SK-N-SH treated with all-trans-retinoic acid at 6 μM for 48 hours (cell line): Measurements from ENCODE around the gene CFAP65.

Experiments
- ATAC-seq: fragments of 200-7000 bp; cut with Tn5 transposase; 3 replicates; pipeline ENCODE4 v1.9.1; 2020; ENCODE audit warnings: mild to moderate bottlenecking, moderate library complexity
- BACH2 ChIP-seq: fragments of 250-450 bp; sonication (Bioruptor Pico); IDR thresholded peaks from 2 replicates; pipeline ENCODE4 v1.9.0; 2021; ENCODE audit warnings: mild to moderate bottlenecking, borderline replicate concordance
- CSDC2 ChIP-seq: fragments of 250-450 bp; sonication (Bioruptor Pico); IDR thresholded peaks from 2 replicates; pipeline ENCODE4 v1.5.0; 2020; ENCODE audit warnings: mild to moderate bottlenecking, moderate library complexity
- CSRNP3 ChIP-seq: fragments of 250-450 bp; sonication (Bioruptor Pico); IDR thresholded peaks from 2 replicates; pipeline ENCODE4 v1.5.1; 2021; ENCODE audit warnings: mild to moderate bottlenecking, moderate library complexity
- ESRRG ChIP-seq: fragments of 250-450 bp; sonication (Bioruptor Pico); IDR thresholded peaks from 2 replicates; pipeline ENCODE4 v1.6.1; 2021; ENCODE audit warnings: mild to moderate bottlenecking
- ISL1 ChIP-seq: fragments of 250-450 bp; sonication (Bioruptor Pico); IDR thresholded peaks from 2 replicates; pipeline ENCODE4 v2.1.2; 2022; ENCODE audit warnings: mild to moderate bottlenecking, moderate library complexity
- OSR1 ChIP-seq: fragments of 250-450 bp; sonication (Bioruptor Pico); IDR thresholded peaks from 2 replicates; pipeline ENCODE4 v1.8.0; 2022; ENCODE audit warnings: moderate library complexity, mild to moderate bottlenecking, inconsistent platforms
- POU6F1 ChIP-seq: fragments of 250-450 bp; sonication (Bioruptor Pico); IDR thresholded peaks from 2 replicates; pipeline ENCODE4 v1.8.0; 2021; ENCODE audit warnings: low read depth, mild to moderate bottlenecking, moderate library complexity, borderline replicate concordance
- PPARA ChIP-seq: fragments of 250-450 bp; sonication (Bioruptor Pico); IDR thresholded peaks from 2 replicates; pipeline ENCODE4 v1.5.0; 2020; ENCODE audit warnings: mild to moderate bottlenecking, borderline replicate concordance
- SNAI2 ChIP-seq: fragments of 250-450 bp; sonication (Bioruptor Pico); IDR thresholded peaks from 2 replicates; pipeline ENCODE4 v1.5.0; 2020; ENCODE audit warnings: mild to moderate bottlenecking, moderate library complexity
- TCF4 ChIP-seq: fragments of 250-450 bp; sonication (Bioruptor Pico); IDR thresholded peaks from 2 replicates; pipeline ENCODE4 v1.8.0; 2021; ENCODE audit warnings: mild to moderate bottlenecking, moderate library complexity, borderline replicate concordance
- ZC3H10 ChIP-seq: fragments of 250-450 bp; sonication (Bioruptor Pico); IDR thresholded peaks from 2 replicates; pipeline ENCODE4 v1.5.1; 2021; ENCODE audit warnings: mild to moderate bottlenecking, moderate library complexity
- ZNF8 ChIP-seq: fragments of 450-650 bp; formaldehyde crosslinking; IDR thresholded peaks from 2 replicates; pipeline ENCODE4 v1.5.0; 2020; ENCODE audit warnings: mild to moderate bottlenecking, moderate library complexity
- TF ChIP-seq, protein P1 (sequence below): fragments of 250-450 bp; sonication (Bioruptor Pico); IDR thresholded peaks from 2 replicates; pipeline ENCODE4 v1.5.1; 2020; ENCODE audit warnings: low read depth, mild to moderate bottlenecking, moderate library complexity
- TF ChIP-seq, protein P2 (sequence below): fragments of 250-450 bp; sonication (Bioruptor Pico); IDR thresholded peaks from 2 replicates; pipeline ENCODE4 v1.5.0; 2020; ENCODE audit warnings: mild to moderate bottlenecking, moderate library complexity

CFAP65 gene

DNA sequence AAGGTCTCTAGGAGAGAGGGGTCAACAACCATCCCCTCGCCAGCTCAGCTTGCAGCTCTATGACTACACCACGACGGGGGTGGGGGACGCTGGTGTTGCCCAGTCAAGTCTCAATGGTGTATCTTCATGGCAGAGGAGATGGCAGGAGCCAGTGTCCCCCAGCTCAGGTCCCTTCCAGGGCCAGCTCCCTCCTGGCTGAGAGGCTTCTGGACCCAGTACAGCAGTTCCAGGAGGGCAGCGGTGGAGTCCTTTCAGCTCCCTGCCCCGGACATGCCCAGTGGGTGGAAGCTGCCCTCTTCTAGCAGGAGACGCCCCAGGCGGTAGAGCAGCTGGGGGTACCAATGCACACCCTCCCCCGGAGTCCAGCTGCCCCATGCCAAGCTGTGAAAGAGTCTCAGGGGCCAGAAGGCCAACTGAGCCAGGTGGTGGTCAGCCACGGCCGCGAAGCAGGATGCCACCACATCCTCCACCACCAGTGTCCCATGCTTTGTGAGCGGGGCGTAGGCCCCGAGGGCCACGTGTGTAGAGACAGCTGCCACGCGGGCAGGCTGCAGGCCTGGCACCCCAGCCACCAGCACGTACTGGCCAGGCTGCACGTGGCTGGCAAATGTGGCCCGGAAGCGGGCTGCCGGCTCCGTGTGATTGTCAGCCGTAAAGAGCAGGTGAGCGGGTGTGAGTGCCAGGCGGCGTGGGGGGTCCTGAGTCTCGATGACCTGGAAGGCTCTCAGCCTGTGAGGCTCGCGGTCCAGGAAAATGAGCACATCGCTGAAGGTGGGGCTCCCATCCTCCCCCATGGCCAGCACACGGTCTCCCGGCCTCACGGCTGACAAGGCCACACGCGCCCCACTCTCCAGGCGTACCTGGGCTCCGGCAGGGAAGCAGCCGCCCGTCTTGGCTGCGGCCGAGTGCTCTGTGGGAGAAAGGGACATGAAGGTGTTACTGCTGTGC is 13.9 kb upstream of the CFAP65 start:
- TF ChIP-seq CSRNP3 (CRISPR knock-in tag), result no peak
- TF ChIP-seq ESRRG, result no peak
- TF ChIP-seq BACH2, result no peak
- no peak for TF ChIP-seq ISL1 (CRISPR knock-in tag)
- TF ChIP-seq, protein P1, sequence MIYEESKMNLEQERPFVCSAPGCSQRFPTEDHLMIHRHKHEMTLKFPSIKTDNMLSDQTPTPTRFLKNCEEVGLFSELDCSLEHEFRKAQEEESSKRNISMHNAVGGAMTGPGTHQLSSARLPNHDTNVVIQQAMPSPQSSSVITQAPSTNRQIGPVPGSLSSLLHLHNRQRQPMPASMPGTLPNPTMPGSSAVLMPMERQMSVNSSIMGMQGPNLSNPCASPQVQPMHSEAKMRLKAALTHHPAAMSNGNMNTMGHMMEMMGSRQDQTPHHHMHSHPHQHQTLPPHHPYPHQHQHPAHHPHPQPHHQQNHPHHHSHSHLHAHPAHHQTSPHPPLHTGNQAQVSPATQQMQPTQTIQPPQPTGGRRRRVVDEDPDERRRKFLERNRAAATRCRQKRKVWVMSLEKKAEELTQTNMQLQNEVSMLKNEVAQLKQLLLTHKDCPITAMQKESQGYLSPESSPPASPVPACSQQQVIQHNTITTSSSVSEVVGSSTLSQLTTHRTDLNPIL (CRISPR knock-in tag), result no peak
- no peak for ATAC-seq

GRCh38 chr2:219049282-219049681 is 8.0 kb upstream of the CFAP65 start:
- no peak for TF ChIP-seq PPARA (CRISPR knock-in tag)
- no peak for TF ChIP-seq SNAI2 (CRISPR knock-in tag)
- TF ChIP-seq, protein P1 (CRISPR knock-in tag), result no peak
- TF ChIP-seq, protein P2, sequence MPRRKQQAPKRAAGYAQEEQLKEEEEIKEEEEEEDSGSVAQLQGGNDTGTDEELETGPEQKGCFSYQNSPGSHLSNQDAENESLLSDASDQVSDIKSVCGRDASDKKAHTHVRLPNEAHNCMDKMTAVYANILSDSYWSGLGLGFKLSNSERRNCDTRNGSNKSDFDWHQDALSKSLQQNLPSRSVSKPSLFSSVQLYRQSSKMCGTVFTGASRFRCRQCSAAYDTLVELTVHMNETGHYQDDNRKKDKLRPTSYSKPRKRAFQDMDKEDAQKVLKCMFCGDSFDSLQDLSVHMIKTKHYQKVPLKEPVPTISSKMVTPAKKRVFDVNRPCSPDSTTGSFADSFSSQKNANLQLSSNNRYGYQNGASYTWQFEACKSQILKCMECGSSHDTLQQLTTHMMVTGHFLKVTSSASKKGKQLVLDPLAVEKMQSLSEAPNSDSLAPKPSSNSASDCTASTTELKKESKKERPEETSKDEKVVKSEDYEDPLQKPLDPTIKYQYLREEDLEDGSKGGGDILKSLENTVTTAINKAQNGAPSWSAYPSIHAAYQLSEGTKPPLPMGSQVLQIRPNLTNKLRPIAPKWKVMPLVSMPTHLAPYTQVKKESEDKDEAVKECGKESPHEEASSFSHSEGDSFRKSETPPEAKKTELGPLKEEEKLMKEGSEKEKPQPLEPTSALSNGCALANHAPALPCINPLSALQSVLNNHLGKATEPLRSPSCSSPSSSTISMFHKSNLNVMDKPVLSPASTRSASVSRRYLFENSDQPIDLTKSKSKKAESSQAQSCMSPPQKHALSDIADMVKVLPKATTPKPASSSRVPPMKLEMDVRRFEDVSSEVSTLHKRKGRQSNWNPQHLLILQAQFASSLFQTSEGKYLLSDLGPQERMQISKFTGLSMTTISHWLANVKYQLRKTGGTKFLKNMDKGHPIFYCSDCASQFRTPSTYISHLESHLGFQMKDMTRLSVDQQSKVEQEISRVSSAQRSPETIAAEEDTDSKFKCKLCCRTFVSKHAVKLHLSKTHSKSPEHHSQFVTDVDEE (CRISPR knock-in tag), result no peak
- TF ChIP-seq POU6F1 (CRISPR knock-in tag), result no peak
- TF ChIP-seq TCF4 (CRISPR knock-in tag), result no peak
- no peak for ATAC-seq

DNA sequence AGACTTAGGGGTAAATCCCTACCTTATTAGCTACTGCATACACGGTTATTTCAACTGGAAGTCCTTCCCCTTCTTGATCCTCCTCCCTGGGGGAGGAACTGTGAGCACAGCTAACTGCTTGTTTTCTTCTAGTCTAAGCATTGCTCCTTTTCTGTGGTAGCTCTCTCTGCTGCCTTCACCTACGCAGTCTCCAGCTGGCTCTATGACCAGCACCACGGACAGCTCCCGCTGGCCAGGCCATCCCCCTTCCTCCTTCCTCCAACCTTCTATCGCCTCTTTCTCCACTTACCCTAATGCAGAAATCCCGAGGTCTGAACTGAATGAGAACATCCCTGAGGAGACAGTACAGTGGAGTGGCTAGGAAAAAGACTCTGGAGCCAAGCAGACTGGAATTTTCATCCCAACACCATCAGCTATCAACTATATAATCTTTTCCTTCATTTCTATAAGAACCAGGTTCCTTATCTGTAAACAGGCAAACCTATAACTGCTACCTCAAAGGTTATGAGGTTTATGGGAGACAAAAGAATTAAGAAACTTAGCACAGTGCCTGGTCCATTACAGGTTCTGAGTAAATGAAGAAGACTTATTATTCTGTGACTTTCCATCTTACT is 4.7 kb upstream of the CFAP65 start:
- TF ChIP-seq, protein P2 (CRISPR knock-in tag), result no peak
- TF ChIP-seq ISL1 (CRISPR knock-in tag) (no peak), SNAI2 (CRISPR knock-in tag) (no peak), ZNF8 (no peak), ZC3H10 (CRISPR knock-in tag) (no peak), CSDC2 (CRISPR knock-in tag) (0 out of 2 replicates have a peak, but pooled peaks have one; percentile 37), OSR1 (CRISPR knock-in tag) (no peak)
- ATAC-seq, result peak; percentile 72
